ENCODE data around the gene HNRNPDL. TPM values are rescaled to one million over a fixed set of nuclear protein-coding genes. Genes with fewer than 3 reads are reported as not detected.

HNRNPDL gene
- total and polyA plus RNA-seq, 2 experiments from 2014 or later, result 132 to 150 TPM

DNA sequence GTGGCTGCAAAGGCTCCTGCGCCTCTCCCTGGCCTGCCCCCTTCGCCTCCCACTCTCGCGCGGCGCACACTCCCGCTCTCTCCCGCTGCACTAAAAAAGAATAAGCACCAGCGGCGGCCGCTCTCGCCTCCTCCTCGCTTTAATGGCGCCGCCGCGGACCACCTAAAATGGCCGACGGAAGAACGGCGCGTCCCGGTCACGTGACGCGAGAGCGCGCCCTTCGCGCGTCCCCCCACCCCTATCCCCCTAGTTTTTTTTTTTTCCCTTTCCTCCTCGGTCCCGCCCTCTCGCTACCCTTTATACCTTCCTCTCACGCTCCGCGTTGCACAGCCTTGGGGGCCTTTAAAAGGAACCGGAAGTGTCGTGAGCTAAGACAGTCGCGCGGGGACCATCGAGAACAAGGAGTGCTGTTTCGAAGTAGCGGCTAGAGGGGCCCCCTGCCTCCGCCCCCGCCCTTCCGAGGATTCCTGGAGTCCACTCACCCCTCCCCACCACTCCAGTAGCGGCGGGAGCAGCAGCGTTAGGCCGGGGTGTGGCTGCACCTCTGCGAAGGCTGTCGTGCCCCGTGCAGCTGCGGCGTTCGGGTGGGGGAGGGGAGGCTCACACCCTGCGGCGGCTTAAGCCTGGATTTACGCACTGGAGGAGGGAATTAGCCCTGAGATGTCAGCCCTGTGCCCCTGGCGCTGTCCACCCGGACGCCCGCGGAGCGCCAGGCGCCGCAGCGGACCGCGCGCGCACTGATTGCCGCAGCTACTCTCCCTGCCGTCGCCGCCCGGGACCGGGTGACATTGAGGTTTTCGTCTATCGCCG is 56.2 kb downstream of the HNRNPDL start, which contains the start of gene HNRNPD:
Gene HNRNPD, minus strand, starts transcription at position 176 of the 810 bp plus-strand sequence. CDS start 313 bp downstream, outside the sequence.
- TF ChIP-seq EZH2phosphoT487 (IDR thresholded peaks at IDR 0.05; ENCODE audit: insufficient read depth, low read depth) (no peak), EZH2 (IDR thresholded peaks at IDR 0.05; ENCODE audit: insufficient read depth, poor library complexity, severe bottlenecking) (no peak)
- H3K27ac ChIP-seq, result peak within 1 kb of the TSS; percentile 88
- H4K20me1 ChIP-seq (ENCODE audit: insufficient read depth), result peaks cover 32% of the 10 kb centered on the region
- in situ Hi-C loops (cut with MboI), result no loop called here
- peaks cover 21% of the 10 kb centered on the region for H3F3A ChIP-seq (ENCODE audit: insufficient read depth)
- WGBS, 2 experiments (ENCODE audit: low coverage in 1 of 2, low lambda C conversion rate in 2 of 2, missing lambda C conversion rate in 2 of 2), result 0 to 1% methylated on average over 71 to 77 of the region's 83 CpGs
- H3K9me3 ChIP-seq (ENCODE audit: low read depth), result no peaks in the 10 kb centered on the region
- H2AFZ ChIP-seq, result peak within 1 kb of the TSS; percentile 93
- H3K4me2 ChIP-seq (ENCODE audit: unreplicated experiment), result peak within 1 kb of the TSS; percentile 98
- peak within 1 kb of the TSS; percentile 98 for H3K4me3 ChIP-seq
- H3K79me2 ChIP-seq (ENCODE audit: insufficient read depth), result peaks cover 89% of the 10 kb centered on the region
- H3K9ac ChIP-seq, result peak within 1 kb of the TSS; percentile 93
- peaks cover 7% of the 10 kb centered on the region; the same call in 1 of the 2 replicates for H3K36me3 ChIP-seq (ENCODE audit: low read depth)
- no peaks in the 10 kb centered on the region for H3K27me3 ChIP-seq (replicated peaks; ENCODE audit: insufficient read depth)
- peaks cover 27% of the 10 kb centered on the region for H3K4me1 ChIP-seq (ENCODE audit: insufficient read depth)
- no peaks in the 10 kb centered on the region for H3K9me2 ChIP-seq (ENCODE audit: insufficient read depth)
- DNase-seq, result peak; percentile 100

DNA sequence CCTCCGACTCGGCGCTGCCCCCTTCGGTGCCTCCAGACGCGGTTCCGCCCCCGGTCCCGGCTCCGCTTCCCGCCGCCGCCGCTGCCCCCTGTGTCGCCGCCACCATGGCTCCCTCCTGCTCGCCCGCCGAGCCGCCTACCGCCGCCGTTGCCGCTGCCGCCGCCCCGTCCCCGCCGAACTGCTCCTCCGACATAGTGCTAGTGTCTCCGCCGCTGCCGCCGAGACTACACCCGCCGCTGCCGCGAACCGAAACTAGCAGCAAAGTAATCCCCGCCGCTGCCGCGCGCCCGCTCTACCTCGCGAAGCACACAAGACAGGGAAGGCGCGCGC is 56.8 kb downstream of the HNRNPDL start:
- Histone ChIP-seq H3F3A (ENCODE audit: insufficient read depth) (peaks cover 21% of the 10 kb centered on the region), H4K20me1 (ENCODE audit: insufficient read depth) (peaks cover 37% of the 10 kb centered on the region), H2AFZ (peak overlapping the region; percentile 93), H3K27ac (peak overlapping the region; percentile 88), H3K4me3 (peak overlapping the region; percentile 98), H3K4me2 (ENCODE audit: unreplicated experiment) (peak overlapping the region; percentile 98), H3K27me3 (replicated peaks; ENCODE audit: insufficient read depth) (no peaks in the 10 kb centered on the region), H3K9me3 (ENCODE audit: low read depth) (no peaks in the 10 kb centered on the region), H3K9ac (peak overlapping the region; percentile 93), H3K36me3 (ENCODE audit: low read depth) (peaks cover 11% of the 10 kb centered on the region; the same call in 1 of the 2 replicates), H3K79me2 (ENCODE audit: insufficient read depth) (peaks cover 89% of the 10 kb centered on the region), H3K9me2 (ENCODE audit: insufficient read depth) (no peaks in the 10 kb centered on the region), H3K4me1 (ENCODE audit: insufficient read depth) (peaks cover 33% of the 10 kb centered on the region)
- in situ Hi-C loops (cut with MboI), result no loop called here
- no peak for DNase-seq
- 1 to 4% methylated on average over 11 to 50 of the region's 50 CpGs for WGBS, 2 experiments (ENCODE audit: low coverage in 1 of 2, low lambda C conversion rate in 2 of 2, missing lambda C conversion rate in 2 of 2)
- TF ChIP-seq EZH2phosphoT487 (IDR thresholded peaks at IDR 0.05; ENCODE audit: insufficient read depth, low read depth) (no peak), EZH2 (IDR thresholded peaks at IDR 0.05; ENCODE audit: insufficient read depth, poor library complexity, severe bottlenecking) (no peak)

Small RNA genes within 50 kb of the gene (small RNA-seq; reads per million reads assigned to genes)
- not detected for gene RF00150 (ENCODE audit: low read depth, low replicate concordance)

Other genes starting within 250 kb of the HNRNPDL start
- 19.5 and 31.2 TPM in 2 replicates for gene HNRNPD, start 56.5 kb downstream of the HNRNPDL start, total RNA-seq (2014; rRNA removed; shearing (Covaris generic))
- 115 and 118 TPM in 2 replicates for gene HNRNPD, start 56.5 kb downstream of the HNRNPDL start, polyA plus RNA-seq (2016; fragmentation: Nextera tagmentation; extraction: Ambion mirVana)
- 34.0 and 41.4 TPM in 2 replicates for gene ENOPH1, start 128 bp upstream of the HNRNPDL start, total RNA-seq (2014; rRNA removed; shearing (Covaris generic))
- 35.6 and 36.9 TPM in 2 replicates for gene ENOPH1, start 128 bp upstream of the HNRNPDL start, polyA plus RNA-seq (2016; fragmentation: Nextera tagmentation; extraction: Ambion mirVana)
- gene TMEM150C, start 131.5 kb upstream of the HNRNPDL start, total RNA-seq (2014; rRNA removed; shearing (Covaris generic)), result under 0.01 and 0.22 TPM in 2 replicates
- 0.44 and 0.84 TPM in 2 replicates for gene TMEM150C, start 131.5 kb upstream of the HNRNPDL start, polyA plus RNA-seq (2016; fragmentation: Nextera tagmentation; extraction: Ambion mirVana)

All from GM23248 (cell line).